ENCODE measurements around the gene NLRP5. TPM values are rescaled to one million over a fixed set of nuclear protein-coding genes. Genes with fewer than 3 reads are reported as not detected.

The NLRP5 gene
- total RNA-seq, 1 experiment from 2014 or later, result not detected

GRCh38 chr19:56084835-56085536, 98.4 kb downstream of the NLRP5 start:
- BruUV-seq (replicated peaks), result no TSS peak
- Mint-ChIP-seq H3K4me3 (ENCODE audit: unreplicated experiment) (no peak overlapping the region), H3K4me1 (ENCODE audit: low read depth, unreplicated experiment) (peaks cover 8% of the 10 kb centered on the region), H3K9me3 (ENCODE audit: unreplicated experiment) (no peaks in the 10 kb centered on the region), H3K27me3 (ENCODE audit: insufficient read depth, unreplicated experiment) (no peaks in the 10 kb centered on the region), H3K36me3 (ENCODE audit: insufficient read depth, unreplicated experiment) (peaks cover 54% of the 10 kb centered on the region), H3K27ac (ENCODE audit: unreplicated experiment) (no peak overlapping the region)
- ChIA-PET POLR2A (no interaction called here), CTCF (interaction anchor here (0.7 to 1.5 kb wide), 2 partner anchors 9 to 32 kb away, joined by 4 to 5 read pairs; no protein-coding TSS in a partner anchor)
- Histone ChIP-seq H3K4me3 (ENCODE audit: low read depth, low read length) (no peak overlapping the region), H3K9me3 (no peaks in the 10 kb centered on the region), H3K27me3 (replicated peaks; ENCODE audit: control insufficient read depth, insufficient read depth, low read length) (no peaks in the 10 kb centered on the region), H3K4me1 (no peaks in the 10 kb centered on the region), H3K36me3 (ENCODE audit: control insufficient read depth, insufficient read depth, low read length) (peaks cover 4% of the 10 kb centered on the region; the same call in 1 of the 2 replicates)
- intact Hi-C loops (cut with micrococcal nuclease; ENCODE audit: unreplicated experiment), result no loop called here
- DNase-seq, result no peak
- no peak for TF ChIP-seq CTCF (IDR thresholded peaks at IDR 0.05; ENCODE audit: insufficient read depth in 1 of 2, low read depth in 1 of 2, low read length in 1 of 2, severe bottlenecking in 1 of 2, unreplicated experiment in 1 of 2)

- no peaks in the 10 kb centered on the region for H3K9me3 Mint-ChIP-seq (ENCODE audit: unreplicated experiment)
- CTCF ChIA-PET, result interaction anchor here (0.5 to 1.5 kb wide), 2 partner anchors 9 to 84 kb away, joined by 3 to 4 read pairs; no protein-coding TSS in a partner anchor
- no TSS peak for BruUV-seq (replicated peaks)
Measured at GRCh38 chr19:56085571-56086275, 99.1 kb downstream of the NLRP5 start.

More at GRCh38 chr19:56085571-56086275, 99.1 kb downstream of the NLRP5 start:
- H3K4me1 Mint-ChIP-seq (ENCODE audit: low read depth, unreplicated experiment), result peaks cover 8% of the 10 kb centered on the region
- peaks cover 54% of the 10 kb centered on the region for H3K36me3 Mint-ChIP-seq (ENCODE audit: insufficient read depth, unreplicated experiment)
- Histone ChIP-seq H3K27me3 (replicated peaks; ENCODE audit: control insufficient read depth, insufficient read depth, low read length) (no peaks in the 10 kb centered on the region), H3K9me3 (no peaks in the 10 kb centered on the region), H3K36me3 (ENCODE audit: control insufficient read depth, insufficient read depth, low read length) (peaks cover 4% of the 10 kb centered on the region; the same call in 1 of the 2 replicates), H3K4me1 (no peaks in the 10 kb centered on the region), H3K4me3 (ENCODE audit: low read depth, low read length) (no peak overlapping the region)
- H3K4me3 Mint-ChIP-seq (ENCODE audit: unreplicated experiment), result no peak overlapping the region
- no peak overlapping the region for H3K27ac Mint-ChIP-seq (ENCODE audit: unreplicated experiment)
- intact Hi-C loops (cut with micrococcal nuclease; ENCODE audit: unreplicated experiment), result no loop called here
- no peak for DNase-seq
- no peak for TF ChIP-seq CTCF (IDR thresholded peaks at IDR 0.05; ENCODE audit: insufficient read depth in 1 of 2, low read depth in 1 of 2, low read length in 1 of 2, severe bottlenecking in 1 of 2, unreplicated experiment in 1 of 2)
- POLR2A ChIA-PET, result interaction anchor here (0.6 kb wide), 1 partner anchor 101 kb away, joined by 3 read pairs; no protein-coding TSS in a partner anchor
- no peaks in the 10 kb centered on the region for H3K27me3 Mint-ChIP-seq (ENCODE audit: insufficient read depth, unreplicated experiment)

Measured in Caco-2 (cell line).